H1 (cell line): ENCODE results near the gene HEXIM1. TPM values are rescaled to one million over a fixed set of nuclear protein-coding genes. Genes with fewer than 3 reads are reported as not detected.

Experiments used
- CTCF ChIA-PET: fragments of 300-600 bp; sonication (Branson Sonifier 250); formaldehyde crosslinking; loops from one replicate; lab custom pipeline; 2021; ENCODE audit not compliant: partially characterized antibody; lab: Charles Lee
- POLR2A ChIA-PET: fragments of 300-600 bp; sonication (Branson Sonifier 250); formaldehyde crosslinking; loops from one replicate; lab custom pipeline; 2021; ENCODE audit warnings: inconsistent platforms; ENCODE audit not compliant: partially characterized antibody; lab: Charles Lee
- DNase-seq, 2 experiments: peaks; one replicate each; pipeline versions ENCODE4 v3.0.0 to v3.0.0-alpha.2; 2010 to 2022; ENCODE audit warnings: low spot score in 2 of 2, low read depth in 1 of 2, mixed read lengths in 1 of 2
- FAIRE-seq: peaks from 2 replicates; lab custom pipeline; 2011; peaks lifted over from hg19 to GRCh38; lab: Jason Lieb, UNC
- H2AFZ ChIP-seq: 2 replicates; pipeline ENCODE4 v1.8.1; 2012; ENCODE audit warnings: low read length, inconsistent platforms
- H2AK5ac ChIP-seq: 2 replicates; pipeline ENCODE4 v1.6.1; 2013; ENCODE audit warnings: low read depth, low read length
- H2BK120ac ChIP-seq: replicated peaks from 2 replicates; pipeline ENCODE3; 2013; ENCODE audit warnings: low read depth, low read length, inconsistent platforms
- H2BK12ac ChIP-seq: 2 replicates; pipeline ENCODE4 v1.6.1; 2013; ENCODE audit warnings: low read depth, low read length
- H2BK15ac ChIP-seq: 2 replicates; pipeline ENCODE4 v1.6.1; 2013; ENCODE audit warnings: low read length
- H2BK20ac ChIP-seq: 2 replicates; pipeline ENCODE4 v1.6.1; 2013; ENCODE audit warnings: low read length
- H2BK5ac ChIP-seq: 2 replicates; pipeline ENCODE4 v1.6.1; 2013; ENCODE audit warnings: low read depth, low read length
- H3K14ac ChIP-seq: 2 replicates; pipeline ENCODE4 v1.6.1; 2013; ENCODE audit warnings: inconsistent platforms; ENCODE audit not compliant: insufficient read length
- H3K18ac ChIP-seq: 2 replicates; pipeline ENCODE4 v1.6.1; 2013; ENCODE audit warnings: low read length; ENCODE audit errors: extremely low read depth
- H3K23ac ChIP-seq: 2 replicates; pipeline ENCODE4 v1.6.1; 2013; ENCODE audit warnings: inconsistent platforms; ENCODE audit not compliant: insufficient read length
- H3K23me2 ChIP-seq: 2 replicates; pipeline ENCODE4 v1.6.1; 2013; ENCODE audit warnings: low read depth, low read length
- H3K27ac ChIP-seq: 2 replicates; pipeline ENCODE4 v1.6.1; 2011; ENCODE audit warnings: low read depth, low read length, inconsistent platforms
- H3K27me3 ChIP-seq, 4 experiments: replicated peaks in 1 of 4; 1 replicate in 1 of 4; 2 replicates in 3 of 4; pipeline versions ENCODE4 v1.6.1 to v1.8.1; 2011 to 2013; ENCODE audit warnings: low read length in 3 of 4, mild to moderate bottlenecking in 3 of 4, inconsistent platforms in 2 of 4, mixed read lengths in 2 of 4, moderate library complexity in 1 of 4; ENCODE audit not compliant: control insufficient read depth in 3 of 4, insufficient read depth in 3 of 4; ENCODE audit errors: extremely low read depth in 1 of 4
- H3K36me3 ChIP-seq, 4 experiments: 2 replicates each; pipeline versions ENCODE4 v1.6.1 to v1.8.1; 2011 to 2013; ENCODE audit warnings: mild to moderate bottlenecking in 4 of 4, low read length in 3 of 4, moderate library complexity in 2 of 4, control low read depth in 1 of 4, inconsistent platforms in 1 of 4; ENCODE audit not compliant: insufficient read depth in 4 of 4, control insufficient read depth in 2 of 4
- H3K4ac ChIP-seq: replicated peaks from 2 replicates; pipeline ENCODE3; 2013; ENCODE audit warnings: low read length, low read depth, mixed read lengths, inconsistent platforms; ENCODE audit not compliant: insufficient read length
- H3K4me1 ChIP-seq, 4 experiments: replicated peaks in 1 of 4; 1 replicate in 1 of 4; 2 replicates in 3 of 4; pipeline versions ENCODE4 v1.6.1 to v1.8.1; 2011 to 2013; ENCODE audit warnings: low read length in 3 of 4, inconsistent platforms in 2 of 4, mixed read lengths in 1 of 4; ENCODE audit not compliant: insufficient read depth in 4 of 4, control insufficient read depth in 3 of 4
- H3K4me2 ChIP-seq, 2 experiments: 2 replicates each; pipeline versions ENCODE4 v1.6.1 to v1.8.1; 2011 to 2013; ENCODE audit warnings: low read depth in 2 of 2, low read length in 2 of 2, control low read depth in 1 of 2, inconsistent platforms in 1 of 2, mild to moderate bottlenecking in 1 of 2; ENCODE audit not compliant: insufficient read depth in 1 of 2
- H3K4me3 ChIP-seq, 4 experiments: fragments of 200-600, 300-600 bp in 1 of 4; sonication (generic), shearing (Covaris generic), sonication (Bioruptor Twin) in 1 of 4; 2 replicates each; pipeline versions ENCODE4 v1.5.1 to v1.8.1; 2011 to 2016; ENCODE audit warnings: low read length in 4 of 4, low read depth in 3 of 4, control low read depth in 2 of 4, inconsistent platforms in 2 of 4, mild to moderate bottlenecking in 2 of 4, mixed read lengths in 1 of 4, moderate library complexity in 1 of 4; ENCODE audit not compliant: insufficient read depth in 2 of 4; ENCODE audit errors: extremely low read depth in 1 of 4
- H3K56ac ChIP-seq: replicated peaks from 2 replicates; pipeline ENCODE3; 2013; ENCODE audit warnings: low read depth, mild to moderate bottlenecking, mixed read lengths, low read length, inconsistent platforms; ENCODE audit not compliant: insufficient read length
- H3K79me1 ChIP-seq: 2 replicates; pipeline ENCODE4 v1.6.1; 2013; ENCODE audit warnings: low read depth, low read length, control low read depth
- H3K79me2 ChIP-seq, 2 experiments: 2 replicates each; pipeline versions ENCODE4 v1.6.1 to v1.8.1; 2012 to 2013; ENCODE audit warnings: low read length in 2 of 2, mild to moderate bottlenecking in 2 of 2, inconsistent platforms in 1 of 2; ENCODE audit not compliant: insufficient read depth in 2 of 2, control insufficient read depth in 1 of 2
- H3K9ac ChIP-seq, 4 experiments: replicated peaks in 1 of 4; 1 replicate in 1 of 4; 2 replicates in 3 of 4; pipeline versions ENCODE4 v1.6.1 to v1.8.1; 2011 to 2013; ENCODE audit warnings: low read depth in 3 of 4, low read length in 3 of 4, control low read depth in 2 of 4, mild to moderate bottlenecking in 2 of 4, moderate library complexity in 2 of 4, inconsistent platforms in 1 of 4; ENCODE audit errors: extremely low read depth in 1 of 4
- H3K9me3 ChIP-seq, 2 experiments: 2 replicates each; pipeline versions ENCODE4 v1.6.1 to v1.8.1; 2012 to 2013; ENCODE audit warnings: mild to moderate bottlenecking in 2 of 2, moderate library complexity in 2 of 2, control low read depth in 1 of 2, inconsistent platforms in 1 of 2, low read depth in 1 of 2, low read length in 1 of 2, mixed read lengths in 1 of 2; ENCODE audit not compliant: insufficient read depth in 2 of 2
- H4K20me1 ChIP-seq, 2 experiments: replicated peaks in 1 of 2; 2 replicates each; pipeline versions ENCODE3 to v1.8.1; 2011 to 2013; ENCODE audit warnings: inconsistent platforms in 2 of 2, low read length in 2 of 2, mild to moderate bottlenecking in 1 of 2; ENCODE audit not compliant: insufficient read depth in 2 of 2, control insufficient read depth in 1 of 2
- H4K5ac ChIP-seq: 2 replicates; pipeline ENCODE4 v1.6.1; 2013; ENCODE audit warnings: low read length, low read depth, mixed read lengths, inconsistent platforms; ENCODE audit not compliant: insufficient read length
- H4K8ac ChIP-seq: 2 replicates; pipeline ENCODE4 v1.8.0; 2013; ENCODE audit warnings: mild to moderate bottlenecking, moderate library complexity, low read length, inconsistent platforms; ENCODE audit not compliant: insufficient read depth; ENCODE audit errors: extremely low read depth
- H4K91ac ChIP-seq: replicated peaks from 2 replicates; pipeline ENCODE3; 2013; ENCODE audit warnings: low read length, mixed read lengths, inconsistent platforms; ENCODE audit not compliant: insufficient read length
- BCL11A ChIP-seq, 2 experiments: IDR thresholded peaks; one replicate each; pipeline ENCODE4 v1.6.1; 2011; ENCODE audit warnings: low read depth in 2 of 2, low read length in 2 of 2, mild to moderate bottlenecking in 2 of 2
- CHD1 ChIP-seq: IDR thresholded peaks from 2 replicates; pipeline ENCODE4 v1.6.1; 2012; ENCODE audit warnings: low read depth, low read length, improper control_type of control experiment
- FOSL1 ChIP-seq: IDR thresholded peaks from 2 replicates; pipeline ENCODE4 v1.6.1; 2011; ENCODE audit warnings: mild to moderate bottlenecking, low read depth, low read length, moderate library complexity; ENCODE audit not compliant: insufficient read depth
- NANOG ChIP-seq: IDR thresholded peaks from 2 replicates; pipeline ENCODE4 v1.6.1; 2011; ENCODE audit warnings: low read length, low read depth, mild to moderate bottlenecking, inconsistent platforms; ENCODE audit not compliant: insufficient read depth, poor library complexity, severe bottlenecking
- SIRT6 ChIP-seq: IDR thresholded peaks from one replicate; pipeline ENCODE4 v1.7.1; 2012; ENCODE audit warnings: low read length, inconsistent platforms
- SP1 ChIP-seq: IDR thresholded peaks from 2 replicates; pipeline ENCODE4 v1.6.1; 2011; ENCODE audit warnings: low read depth, low read length
- SP2 ChIP-seq: IDR thresholded peaks from 2 replicates; pipeline ENCODE4 v1.6.1; 2012; ENCODE audit warnings: mild to moderate bottlenecking, low read length, inconsistent platforms
- ZNF274 ChIP-seq: IDR thresholded peaks from 2 replicates; pipeline ENCODE4 v1.7.0; 2012; ENCODE audit warnings: low read length, borderline replicate concordance; ENCODE audit errors: extremely low read depth
- WGBS, 2 experiments: shearing (Covaris generic) in 1 of 2; methylation state at CpG; one replicate each; pipeline versions ENCODE4 v1.1.6 to v1.1.7; 2013 to 2015; ENCODE audit warnings: low lambda C conversion rate in 2 of 2, mixed read lengths in 2 of 2, inconsistent platforms in 1 of 2, low coverage in 1 of 2, missing lambda C conversion rate in 1 of 2; ENCODE audit not compliant: insufficient replicate concordance in 2 of 2, insufficient coverage in 1 of 2, insufficient read length in 1 of 2; ENCODE audit errors: extremely low coverage in 1 of 2, missing lambda C conversion rate in 1 of 2; 5-methylcytosine and 5-hydroxymethylcytosine counted together
- polyA plus RNA-seq, 7 experiments: library from polyadenylated mRNA; depleted of rRNA in 3 of 7; stranded (reverse) in 5 of 7; unstranded in 2 of 7; fragments of >200 nt in 5 of 7; fragments of 200-250 nt in 2 of 7; gene quantifications; 1 replicate in 5 of 7; 2 replicates in 1 of 7; 4 replicates in 1 of 7; pipeline versions ENCODE4 v1.2.1 to v1.2.3, GENCODE V29; 2011 to 2013; ENCODE audit warnings: missing spikeins in 2 of 7, mixed read lengths in 2 of 7
- total RNA-seq: library from RNA; stranded (reverse); fragmentation: NEBNext Ultra II Directional; extraction: Animal tissue kit (Norgen Biotek cat#: 25700); gene quantifications from 2 replicates; pipeline ENCODE4 v1.2.1, GENCODE V29; 2021
- TF ChIP-seq, protein P1 (sequence below): IDR thresholded peaks from 2 replicates; pipeline ENCODE4 v1.6.1; 2012; ENCODE audit warnings: low read length, inconsistent platforms

Gene HEXIM1
- total and polyA plus RNA-seq, 2 of the 8 experiments (the other 6 are each of a cell fraction or from before 2014, with no cell fraction given): 9.1 to 38.3 TPM

DNA sequence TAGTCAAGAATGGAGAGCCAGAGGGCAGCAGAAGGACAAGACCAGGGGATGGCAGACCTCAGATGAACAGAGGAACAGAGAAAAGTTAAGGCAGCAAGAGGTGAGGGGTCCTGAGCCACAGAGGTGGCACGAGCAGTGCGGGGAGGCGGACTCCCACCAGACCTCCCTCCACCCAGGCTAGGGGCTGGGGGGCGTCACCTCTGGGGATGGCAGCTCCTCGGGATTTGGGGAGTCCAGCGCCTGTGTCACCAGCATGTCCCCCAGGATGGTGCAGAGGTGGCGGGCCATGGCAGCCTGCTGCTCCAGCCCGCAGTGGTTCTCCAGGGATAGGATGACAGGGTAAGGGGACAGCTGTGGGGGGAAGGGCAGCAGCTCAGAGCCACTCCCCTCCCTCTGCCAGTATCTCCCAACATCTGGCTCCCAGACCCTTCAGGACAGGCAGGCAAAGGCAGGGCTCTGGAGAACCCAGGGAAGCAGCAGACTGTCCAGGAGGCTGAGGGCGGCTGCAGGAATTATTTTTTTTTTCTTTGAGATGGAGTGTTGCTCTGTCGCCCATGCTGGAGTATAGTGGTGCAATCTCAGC is 31.8 kb upstream of the HEXIM1 start:
- Histone ChIP-seq H4K8ac (no peak overlapping the region), H3K14ac (no peak overlapping the region), H3K4me1 (peaks cover 0 to 9% (median 5%) of the 10 kb centered on the region in 4 experiments; a peak in 3 of 7 replicates), H2AFZ (no peak overlapping the region), H2BK5ac (no peak overlapping the region; the same call in 1 of the 2 replicates), H3K4ac (no peak overlapping the region), H2BK20ac (no peak overlapping the region), H4K20me1 (peaks cover 0 to 2% of the 10 kb centered on the region in 2 experiments), H3K27me3 (no peaks in the 10 kb centered on the region), H3K79me1 (no peaks in the 10 kb centered on the region), H3K23me2 (no peaks in the 10 kb centered on the region), H3K18ac (no peak overlapping the region), H4K5ac (no peak overlapping the region), H3K79me2 (no peaks in the 10 kb centered on the region), H3K23ac (no peak overlapping the region), H3K9ac (no peak overlapping the region), H3K56ac (no peak overlapping the region), H3K36me3 (no peaks in the 10 kb centered on the region), H2BK120ac (no peak overlapping the region), H3K27ac (no peak overlapping the region), H3K4me2 (no peak overlapping the region), H2BK12ac (no peak overlapping the region), H2BK15ac (no peak overlapping the region), H3K9me3 (no peaks in the 10 kb centered on the region), H3K4me3 (no peak overlapping the region), H4K91ac (no peak overlapping the region), H2AK5ac (no peak overlapping the region)
- WGBS, 2 experiments: 83% methylated on average over 10 of the region's 10 CpGs; no CpG with 5 or more reads in 1 of the 2 experiments
- CTCF ChIA-PET: interaction anchor here (1.2 to 4.7 kb wide), 9 partner anchors 11 to 103 kb away, joined by 3 to 50 read pairs (median 3); partner anchors contain the start of genes ACBD4 and PLCD3
- DNase-seq: no peak
- no peak for FAIRE-seq
- POLR2A ChIA-PET: interaction anchor here (0.7 to 1.8 kb wide), 6 partner anchors 9 to 32 kb away, joined by 3 to 10 read pairs (median 4); partner anchors contain the start of gene HEXIM1
- no peak for TF ChIP-seq BCL11A (IDR thresholded peaks at IDR 0.05; ENCODE audit: low read depth in 2 of 2, low read length in 2 of 2)
- TF ChIP-seq CHD1: no peak
- TF ChIP-seq, protein P1, sequence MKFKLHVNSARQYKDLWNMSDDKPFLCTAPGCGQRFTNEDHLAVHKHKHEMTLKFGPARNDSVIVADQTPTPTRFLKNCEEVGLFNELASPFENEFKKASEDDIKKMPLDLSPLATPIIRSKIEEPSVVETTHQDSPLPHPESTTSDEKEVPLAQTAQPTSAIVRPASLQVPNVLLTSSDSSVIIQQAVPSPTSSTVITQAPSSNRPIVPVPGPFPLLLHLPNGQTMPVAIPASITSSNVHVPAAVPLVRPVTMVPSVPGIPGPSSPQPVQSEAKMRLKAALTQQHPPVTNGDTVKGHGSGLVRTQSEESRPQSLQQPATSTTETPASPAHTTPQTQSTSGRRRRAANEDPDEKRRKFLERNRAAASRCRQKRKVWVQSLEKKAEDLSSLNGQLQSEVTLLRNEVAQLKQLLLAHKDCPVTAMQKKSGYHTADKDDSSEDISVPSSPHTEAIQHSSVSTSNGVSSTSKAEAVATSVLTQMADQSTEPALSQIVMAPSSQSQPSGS: no peak
- TF ChIP-seq ZNF274: no peak
- TF ChIP-seq SP1: no peak
- TF ChIP-seq NANOG: no peak
- TF ChIP-seq FOSL1: no peak
- no peak for TF ChIP-seq SP2
- TF ChIP-seq SIRT6: no peak
